GM21367 (cell line): Measurements from ENCODE around the gene DMRT2.

ENCODE experiments used
- ATAC-seq: cut with Tn5 transposase; IDR thresholded peaks from one replicate; pipeline ENCODE4 v1.9.1; 2021; ENCODE audit not compliant: unreplicated experiment

The DMRT2 gene

GRCh38 chr9:1086517-1086916, 36.4 kb downstream of the DMRT2 start:
- ATAC-seq: no peak

- ATAC-seq: no peak
Measured at GRCh38 chr9:1087120-1087881, 37.1 kb downstream of the DMRT2 start.

GRCh38 chr9:1094749-1095148, 44.6 kb downstream of the DMRT2 start:
- ATAC-seq: no peak

GRCh38 chr9:1096155-1096964, 46.2 kb downstream of the DMRT2 start:
- ATAC-seq: no peak

GRCh38 chr9:1098551-1098950, 48.4 kb downstream of the DMRT2 start:
- ATAC-seq: no peak

- ATAC-seq: no peak
Measured at GRCh38 chr9:1100201-1100600, 50.0 kb downstream of the DMRT2 start.

- no peak for ATAC-seq
Measured at GRCh38 chr9:1100945-1101344, 50.8 kb downstream of the DMRT2 start.

- ATAC-seq: no peak
Measured at GRCh38 chr9:1101846-1102641, 51.9 kb downstream of the DMRT2 start.

GRCh38 chr9:1102642-1102970, 52.4 kb downstream of the DMRT2 start:
- ATAC-seq: no peak
